GM12878 (cell line): Measurements from ENCODE around the gene CDC42SE1. TPM values are rescaled to one million over a fixed set of nuclear protein-coding genes. Genes with fewer than 3 reads are reported as not detected.

Experiments
- ATF7 ChIP-seq: fragments of 450-650 bp; IDR thresholded peaks from 2 replicates; pipeline ENCODE4 v1.6.1; 2016; ENCODE audit warnings: low read depth, mild to moderate bottlenecking
- BHLHE40 ChIP-seq, 2 experiments: fragments of 450-650 bp in 1 of 2; IDR thresholded peaks; 2 replicates each; pipeline ENCODE4 v1.6.1; 2011 to 2017; ENCODE audit warnings: low read depth in 2 of 2, borderline replicate concordance in 1 of 2, improper control_type of control experiment in 1 of 2, low read length in 1 of 2, mild to moderate bottlenecking in 1 of 2
- BRCA1 ChIP-seq: IDR thresholded peaks from 2 replicates; pipeline ENCODE4 v1.6.1; 2011; ENCODE audit warnings: low read depth, low read length, improper control_type of control experiment
- CBFB ChIP-seq: IDR thresholded peaks from 2 replicates; pipeline ENCODE4 v1.6.1; 2016; ENCODE audit warnings: antibody characterized with exemption, low read depth
- CHD4 ChIP-seq: fragments of 200-600 bp; sonication (generic); IDR thresholded peaks from 2 replicates; pipeline ENCODE4 v1.6.1; 2016; ENCODE audit warnings: mild to moderate bottlenecking
- EED ChIP-seq: sonication (generic); IDR thresholded peaks from 2 replicates; pipeline ENCODE4 v1.6.1; 2016; ENCODE audit warnings: antibody characterized with exemption, low read depth
- EGR1 ChIP-seq, 2 experiments: IDR thresholded peaks; 1 replicate in 1 of 2; 2 replicates in 1 of 2; pipeline ENCODE4 v1.6.1; 2011 to 2012; ENCODE audit warnings: low read depth in 2 of 2, low read length in 2 of 2, borderline replicate concordance in 1 of 2, mild to moderate bottlenecking in 1 of 2, moderate library complexity in 1 of 2
- ESRRA ChIP-seq: IDR thresholded peaks from 2 replicates; pipeline ENCODE4 v1.6.1; 2012; ENCODE audit warnings: mild to moderate bottlenecking, low read length, improper control_type of control experiment
- GATAD2B ChIP-seq: fragments of 450-650 bp; conservative IDR thresholded peaks from 2 replicates; pipeline ENCODE4 v1.6.1; 2017; ENCODE audit warnings: low read depth, mild to moderate bottlenecking, moderate library complexity
- KLF5 ChIP-seq: fragments of 450-650 bp; IDR thresholded peaks from 2 replicates; pipeline ENCODE4 v1.6.1; 2014; ENCODE audit warnings: mild to moderate bottlenecking; ENCODE audit not compliant: partially characterized antibody
- LARP7 ChIP-seq: fragments of 450-650 bp; IDR thresholded peaks from 2 replicates; pipeline ENCODE4 v1.6.1; 2017; ENCODE audit warnings: mild to moderate bottlenecking
- MXI1 ChIP-seq: fragments of 150-350 bp; IDR thresholded peaks from 2 replicates; pipeline ENCODE4 v1.6.1; 2011; ENCODE audit warnings: low read depth, mild to moderate bottlenecking, inconsistent platforms, low read length, improper control_type of control experiment
- NFYA ChIP-seq: IDR thresholded peaks from 2 replicates; pipeline ENCODE4 v1.6.1; 2011; ENCODE audit warnings: low read depth, mild to moderate bottlenecking, low read length, improper control_type of control experiment, borderline replicate concordance
- NFYB ChIP-seq: IDR thresholded peaks from 2 replicates; pipeline ENCODE4 v1.6.1; 2011; ENCODE audit warnings: low read depth, mild to moderate bottlenecking, low read length, improper control_type of control experiment, moderate library complexity; ENCODE audit not compliant: insufficient read depth
- NRF1 ChIP-seq: conservative IDR thresholded peaks from 2 replicates; pipeline ENCODE4 v1.6.1; 2011; ENCODE audit warnings: mild to moderate bottlenecking, low read depth, low read length, improper control_type of control experiment
- POLR2AphosphoS5 ChIP-seq: IDR thresholded peaks from 2 replicates; pipeline ENCODE4 v1.6.1; 2011; ENCODE audit warnings: mild to moderate bottlenecking, low read length, inconsistent platforms
- SKIL ChIP-seq: fragments of 450-650 bp; IDR thresholded peaks from 2 replicates; pipeline ENCODE4 v1.6.1; 2017; ENCODE audit warnings: mild to moderate bottlenecking, low read depth, inconsistent platforms; ENCODE audit not compliant: poor library complexity, severe bottlenecking
- SMAD1 ChIP-seq: fragments of 450-650 bp; IDR thresholded peaks from 2 replicates; pipeline ENCODE4 v1.6.1; 2018; ENCODE audit warnings: mild to moderate bottlenecking, low read depth; ENCODE audit not compliant: partially characterized antibody
- SMAD5 ChIP-seq: IDR thresholded peaks from 2 replicates; pipeline ENCODE4 v1.6.1; 2016; ENCODE audit warnings: antibody characterized with exemption, low read depth
- SMARCA5 ChIP-seq: fragments of 450-650 bp; IDR thresholded peaks from 2 replicates; pipeline ENCODE4 v1.6.1; 2017; ENCODE audit warnings: mild to moderate bottlenecking
- SRF ChIP-seq, 2 experiments: IDR thresholded peaks; 2 replicates each; pipeline ENCODE4 v1.6.1; 2011; ENCODE audit warnings: low read depth in 2 of 2, low read length in 2 of 2, mild to moderate bottlenecking in 1 of 2, moderate library complexity in 1 of 2
- SUZ12 ChIP-seq: fragments of 200-600 bp; sonication (generic); IDR thresholded peaks from one replicate; pipeline ENCODE4 v1.6.1; 2018; ENCODE audit warnings: antibody characterized with exemption, mild to moderate bottlenecking; ENCODE audit not compliant: unreplicated experiment
- YY1 ChIP-seq: IDR thresholded peaks from 2 replicates; pipeline ENCODE4 v1.6.1; 2011; ENCODE audit warnings: low read depth, mild to moderate bottlenecking, low read length
- ZNF24 ChIP-seq: fragments of 450-650 bp; IDR thresholded peaks from 2 replicates; pipeline ENCODE4 v1.6.1; 2017; ENCODE audit warnings: antibody characterized with exemption, mild to moderate bottlenecking
- ZNF622 ChIP-seq: fragments of 450-650 bp; IDR thresholded peaks from 2 replicates; pipeline ENCODE4 v1.6.1; 2017; ENCODE audit warnings: mild to moderate bottlenecking, inconsistent platforms
- ZNF687 ChIP-seq: fragments of 450-650 bp; IDR thresholded peaks from 2 replicates; pipeline ENCODE4 v1.6.1; 2017; ENCODE audit warnings: mild to moderate bottlenecking, moderate library complexity
- polyA plus RNA-seq, 11 experiments: library from polyadenylated mRNA; depleted of rRNA in 4 of 11; unstranded in 6 of 11; stranded (reverse) in 5 of 11; fragments of >200 nt; fragmentation: Nextera tagmentation in 4 of 11; fragmentation: Illumina TruSeq in 1 of 11; extraction: Ambion mirVana in 4 of 11; extraction: Trizol in 1 of 11; gene quantifications; 1 replicate in 1 of 11; 2 replicates in 10 of 11; pipeline versions ENCODE4 v1.2.1 to v1.2.3, GENCODE V29; 2011 to 2016; ENCODE audit warnings: inconsistent platforms in 2 of 11, missing spikeins in 2 of 11, low read depth in 1 of 11
- total RNA-seq, 4 experiments: library from RNA; depleted of rRNA in 3 of 4; stranded (reverse); fragments of >200 nt in 3 of 4; fragmentation: Illumina TruSeq in 1 of 4; extraction: Trizol in 1 of 4; gene quantifications; 2 replicates each; pipeline versions ENCODE4 v1.2.1 to v1.2.3, GENCODE V29; 2013 to 2021

CDC42SE1 gene
- total and polyA plus RNA-seq, 10 of the 15 experiments (the other 5 are each of a cell fraction or from before 2014, with no cell fraction given): 35.7 to 112 (median 74.3) TPM

- TF ChIP-seq EED: peak; percentile 68; the same call in 1 of the 2 replicates
- TF ChIP-seq SUZ12: no peak
- TF ChIP-seq SRF (IDR thresholded peaks at IDR 0.05; ENCODE audit: low read depth in 2 of 2, low read length in 2 of 2): 0 out of 4 replicates have a peak, but pooled peaks of 1 of the 2 experiments have one; percentile 18
- peak; percentile 77 for TF ChIP-seq GATAD2B
- TF ChIP-seq EGR1 (IDR thresholded peaks at IDR 0.05; ENCODE audit: borderline replicate concordance in 1 of 2, low read depth in 2 of 2, low read length in 2 of 2): peak in 1 of 2 experiments; percentile 75; a peak in 2 of 3 replicates
- TF ChIP-seq ESRRA: no peak
- peak; percentile 47; the same call in 1 of the 2 replicates for TF ChIP-seq ZNF24
- peak; percentile 94 for TF ChIP-seq ATF7
- TF ChIP-seq LARP7: peak; percentile 92; the same call in 1 of the 2 replicates
- no peak; the same call in 1 of the 2 replicates for TF ChIP-seq MXI1
- peak; percentile 98 for TF ChIP-seq YY1
- TF ChIP-seq BHLHE40 (IDR thresholded peaks at IDR 0.05; ENCODE audit: borderline replicate concordance in 1 of 2, low read depth in 2 of 2, low read length in 1 of 2): peak in 1 of 2 experiments; percentile 39; a peak in 1 of 4 replicates
- TF ChIP-seq SMAD5: peak; percentile 86
- peak; percentile 91 for TF ChIP-seq SMARCA5
- no peak; the same call in none of the 2 replicates for TF ChIP-seq CBFB
- peak; percentile 95 for TF ChIP-seq POLR2AphosphoS5
- peak; percentile 65 for TF ChIP-seq SMAD1
- TF ChIP-seq NRF1: no peak
- peak; percentile 69 for TF ChIP-seq ZNF687
- no peak for TF ChIP-seq NFYA
- TF ChIP-seq NFYB: no peak
- no peak for TF ChIP-seq CHD4
- TF ChIP-seq SKIL: peak; percentile 98
- peak; percentile 36; the same call in 1 of the 2 replicates for TF ChIP-seq BRCA1
- TF ChIP-seq ZNF622: no peak
- TF ChIP-seq KLF5: peak; percentile 74
Observed at GRCh38 chr1:151070474-151071276, 11.3 kb upstream of the CDC42SE1 start, which contains the start of gene GABPB2 (continued).
